GM12873 (cell line): ENCODE data around the gene C1orf53.

Experiments used
- TF ChIP-seq, protein P1 (sequence below): IDR thresholded peaks from 2 replicates; pipeline ENCODE4 v1.5.1; 2012; ENCODE audit warnings: low read depth, mild to moderate bottlenecking, moderate library complexity, low read length, control low read depth; ENCODE audit not compliant: insufficient read depth; ENCODE audit errors: missing control alignments

The C1orf53 gene

DNA sequence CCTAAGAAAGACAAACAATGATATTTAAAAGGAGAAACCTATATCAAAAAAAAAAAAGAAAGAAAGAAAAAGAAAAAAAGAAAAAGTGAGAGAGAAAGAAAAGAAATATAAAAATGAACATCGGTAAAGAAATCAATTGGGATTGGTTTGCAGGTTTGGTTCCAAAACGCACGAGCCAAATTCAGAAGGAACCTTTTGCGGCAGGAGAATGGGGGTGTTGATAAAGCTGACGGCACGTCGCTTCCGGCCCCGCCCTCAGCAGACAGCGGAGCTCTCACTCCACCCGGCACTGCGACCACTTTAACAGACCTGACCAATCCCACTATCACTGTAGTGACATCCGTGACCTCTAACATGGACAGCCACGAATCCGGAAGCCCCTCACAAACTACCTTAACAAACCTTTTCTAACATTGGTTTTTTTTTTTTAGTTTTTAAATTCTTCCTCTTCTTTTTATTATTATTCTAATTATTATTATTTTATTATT lies 26.5 kb downstream of the C1orf53 start:
- TF ChIP-seq, protein P1, sequence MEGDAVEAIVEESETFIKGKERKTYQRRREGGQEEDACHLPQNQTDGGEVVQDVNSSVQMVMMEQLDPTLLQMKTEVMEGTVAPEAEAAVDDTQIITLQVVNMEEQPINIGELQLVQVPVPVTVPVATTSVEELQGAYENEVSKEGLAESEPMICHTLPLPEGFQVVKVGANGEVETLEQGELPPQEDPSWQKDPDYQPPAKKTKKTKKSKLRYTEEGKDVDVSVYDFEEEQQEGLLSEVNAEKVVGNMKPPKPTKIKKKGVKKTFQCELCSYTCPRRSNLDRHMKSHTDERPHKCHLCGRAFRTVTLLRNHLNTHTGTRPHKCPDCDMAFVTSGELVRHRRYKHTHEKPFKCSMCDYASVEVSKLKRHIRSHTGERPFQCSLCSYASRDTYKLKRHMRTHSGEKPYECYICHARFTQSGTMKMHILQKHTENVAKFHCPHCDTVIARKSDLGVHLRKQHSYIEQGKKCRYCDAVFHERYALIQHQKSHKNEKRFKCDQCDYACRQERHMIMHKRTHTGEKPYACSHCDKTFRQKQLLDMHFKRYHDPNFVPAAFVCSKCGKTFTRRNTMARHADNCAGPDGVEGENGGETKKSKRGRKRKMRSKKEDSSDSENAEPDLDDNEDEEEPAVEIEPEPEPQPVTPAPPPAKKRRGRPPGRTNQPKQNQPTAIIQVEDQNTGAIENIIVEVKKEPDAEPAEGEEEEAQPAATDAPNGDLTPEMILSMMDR = no peak

DNA sequence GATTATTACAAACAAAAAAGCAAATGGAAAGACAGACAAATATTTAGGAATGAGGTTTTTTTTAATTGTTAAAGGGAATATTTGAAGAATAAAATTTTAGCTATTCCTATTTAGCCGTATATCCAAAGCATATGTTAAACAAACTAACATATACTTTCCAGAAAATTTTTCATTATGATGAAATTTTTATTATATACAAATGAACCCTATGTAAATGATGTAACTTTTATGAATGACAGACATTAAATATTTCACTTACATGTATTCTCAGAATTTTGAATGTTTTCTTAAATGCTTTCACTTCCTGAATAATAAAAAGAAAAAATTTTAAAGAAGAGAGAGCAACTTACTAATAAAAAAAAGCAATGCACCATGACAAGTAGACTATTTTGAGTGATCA lies 30.6 kb downstream of the C1orf53 start:
- TF ChIP-seq, protein P1 = no peak

DNA sequence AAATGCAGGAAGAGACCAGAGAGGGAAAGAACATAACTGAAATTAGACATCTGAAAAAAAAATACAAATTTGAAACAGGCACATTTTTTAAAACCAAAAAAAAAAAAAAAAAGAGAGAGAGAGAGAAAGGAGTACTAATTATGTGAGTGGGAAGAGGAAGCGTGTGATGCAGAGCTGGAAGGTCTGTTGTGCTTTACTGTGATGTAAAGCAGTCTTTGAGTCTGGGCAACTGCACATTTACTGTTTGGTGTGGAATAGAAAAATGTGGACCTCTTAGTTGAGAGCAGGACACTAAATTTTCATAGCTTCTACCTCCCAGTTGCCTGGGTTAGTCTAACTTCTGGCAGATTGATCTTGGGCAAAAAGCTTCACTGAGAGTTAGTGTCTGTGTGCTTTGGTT lies 31.2 kb downstream of the C1orf53 start:
- TF ChIP-seq, protein P1 = no peak

DNA sequence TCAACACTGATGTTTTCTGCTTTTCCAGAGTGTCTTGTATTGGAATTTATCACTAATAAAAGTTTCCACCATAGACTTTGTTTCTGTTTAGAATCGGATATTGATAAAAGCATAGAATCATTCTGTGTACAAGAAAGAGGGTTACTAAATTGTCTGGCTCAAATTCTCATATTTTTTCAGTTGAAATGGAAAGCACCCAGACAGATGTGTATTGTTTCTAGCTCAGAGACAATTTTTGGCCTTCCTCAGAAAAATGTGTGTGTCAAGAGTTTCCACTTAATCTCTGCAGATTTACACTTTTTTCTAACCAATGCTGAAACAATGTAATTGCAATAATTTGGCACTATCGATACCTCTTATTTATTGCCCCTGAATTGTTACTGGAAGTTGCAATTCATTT lies 35.0 kb downstream of the C1orf53 start:
- TF ChIP-seq, protein P1 = no peak

DNA sequence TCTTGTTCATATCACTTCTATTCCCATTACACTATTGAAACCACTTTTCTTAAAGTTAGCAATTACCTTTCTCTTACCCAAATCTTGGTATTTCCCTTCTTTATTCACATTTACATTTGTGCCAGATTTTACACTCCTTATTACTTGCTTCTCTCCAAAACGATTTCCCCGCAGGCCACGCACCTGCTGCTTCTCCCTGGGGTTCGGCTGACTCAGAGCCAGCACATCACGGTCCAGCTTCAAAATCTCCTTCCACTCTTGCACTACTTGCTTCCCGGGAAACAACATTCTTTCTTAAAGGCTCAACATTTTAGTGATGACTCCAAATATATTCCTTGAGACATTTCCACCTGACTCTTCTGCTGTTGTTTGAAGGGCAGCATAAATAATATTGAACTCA lies 35.5 kb downstream of the C1orf53 start:
- TF ChIP-seq, protein P1 = no peak

DNA sequence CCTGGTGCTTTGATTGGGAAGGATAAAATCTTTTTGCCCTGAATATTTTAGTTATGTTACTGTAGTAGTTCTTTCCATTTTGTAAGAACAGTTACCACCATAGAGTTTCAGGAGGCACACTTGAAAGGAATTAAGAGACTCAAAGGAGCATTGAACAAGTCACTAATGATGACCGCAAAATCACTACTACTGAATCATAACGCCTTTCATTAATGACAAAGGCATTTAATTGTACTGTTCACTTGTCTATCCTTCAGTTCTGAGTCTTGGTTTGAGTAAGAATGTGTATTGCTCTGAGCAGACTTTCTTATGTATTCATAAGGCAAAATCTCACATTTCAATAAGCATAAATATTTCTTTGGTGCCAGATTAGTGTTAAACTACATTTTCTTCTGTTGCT lies 39.6 kb downstream of the C1orf53 start:
- TF ChIP-seq, protein P1 = no peak

DNA sequence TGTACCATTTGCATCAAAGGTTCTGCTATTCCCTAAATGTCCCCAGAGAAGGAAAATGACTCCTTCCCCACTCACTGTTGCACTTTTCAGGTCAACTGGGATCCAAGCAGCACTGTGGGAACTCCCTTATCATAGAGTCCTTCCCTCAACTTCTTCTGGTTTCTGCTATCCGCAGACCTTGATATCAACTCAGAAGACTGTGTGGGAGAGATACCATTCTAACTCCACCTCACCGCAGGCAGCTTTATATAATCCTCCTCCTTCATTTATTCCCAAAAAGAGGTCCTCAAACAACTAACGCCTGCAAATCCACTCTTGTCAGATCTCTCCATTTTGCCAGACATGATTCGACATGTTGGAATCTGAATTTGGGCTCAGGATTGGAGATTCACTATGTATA lies 42.1 kb downstream of the C1orf53 start:
- TF ChIP-seq, protein P1 = no peak
